ENCODE data around the gene USP17L15. TPM values are rescaled to one million over a fixed set of nuclear protein-coding genes. Genes with fewer than 3 reads are reported as not detected.
"Not testable (repeated sequence)": the region's sequence is repeated elsewhere in the genome, so short reads cannot be mapped to it uniquely, and the experiment has no call there.

The USP17L15 gene
- polyA plus RNA-seq, 1 experiment, result not detected

DNA sequence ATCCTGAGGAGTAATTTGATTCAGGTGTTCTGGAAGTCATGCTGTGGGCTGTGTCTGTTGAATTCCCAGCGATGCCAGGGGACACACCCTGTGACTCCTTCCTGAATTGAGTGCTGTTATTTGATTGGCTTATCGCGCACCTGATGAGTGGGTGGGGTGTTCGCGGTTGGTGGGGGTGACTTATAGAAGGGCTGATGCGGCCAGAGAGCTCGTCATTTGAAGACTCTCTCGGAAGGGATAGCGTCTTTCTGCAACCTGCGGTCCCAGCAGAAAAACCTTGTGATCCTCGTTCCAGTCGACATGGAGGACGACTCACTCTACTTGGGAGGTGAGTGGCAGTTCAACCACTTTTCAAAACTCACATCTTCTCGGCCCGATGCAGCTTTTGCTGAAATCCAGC, 33.1 kb downstream of the USP17L15 start, which contains the start of gene USP17L22:
TSS of gene USP17L22 (plus strand) at position 301 of the 400 bp plus-strand sequence. CDS start at position 301, 0 bp downstream.
- not testable (repeated sequence) for H3K36me3 ChIP-seq (ENCODE audit: control insufficient read depth, insufficient read depth, low read length)

DNA sequence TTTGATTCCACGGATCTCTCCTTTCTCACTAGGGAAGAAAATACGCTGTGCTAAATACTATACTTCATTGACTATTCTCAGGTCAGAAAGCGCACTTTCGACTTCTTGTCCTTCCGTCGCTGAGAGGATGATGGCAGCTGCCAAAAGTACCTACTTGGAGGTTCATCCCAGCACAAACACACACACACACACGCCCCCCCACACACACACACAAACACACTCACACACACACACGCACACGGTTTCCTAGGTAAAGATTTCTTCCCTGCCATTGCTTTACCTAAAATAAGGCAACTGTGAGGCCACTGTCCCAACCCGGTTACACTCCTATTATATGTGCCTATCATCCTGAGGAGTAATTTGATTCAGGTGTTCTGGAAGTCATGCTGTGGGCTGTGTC, 37.5 kb downstream of the USP17L15 start:
- CTCF ChIA-PET; H3K36me3 ChIP-seq (ENCODE audit: control insufficient read depth, insufficient read depth, low read length); POLR2A ChIA-PET; DNase-seq (ENCODE audit: low read depth); H3K27me3 ChIP-seq (ENCODE audit: control insufficient read depth, insufficient read depth, low read length); H3K4me3 ChIP-seq (ENCODE audit: low read depth, low read length): not testable (repeated sequence)

More for the DNA sequence above, 33.1 kb downstream of the USP17L15 start, which contains the start of gene USP17L22:
- DNase-seq (ENCODE audit: low read depth); H3K4me3 ChIP-seq (ENCODE audit: low read depth, low read length); POLR2A ChIA-PET; CTCF ChIA-PET; H3K27me3 ChIP-seq (ENCODE audit: control insufficient read depth, insufficient read depth, low read length): not testable (repeated sequence)

Other genes with a start within 250 kb of the USP17L15 start
- gene FAM90A26, start 64.0 kb upstream of the USP17L15 start, polyA plus RNA-seq (2011; rRNA removed), result not detected in 2 replicates
- not detected in 2 replicates for gene USP17L10, start 23.7 kb upstream of the USP17L15 start, polyA plus RNA-seq (2011; rRNA removed)
- gene USP17L11, start 19.0 kb upstream of the USP17L15 start, polyA plus RNA-seq (2011; rRNA removed), result not detected in 2 replicates
- gene USP17L12, start 14.2 kb upstream of the USP17L15 start, polyA plus RNA-seq (2011; rRNA removed), result not detected in 2 replicates
- gene USP17L13, start 9.5 kb upstream of the USP17L15 start, polyA plus RNA-seq (2011; rRNA removed), result not detected in 2 replicates
- gene USP17L17, start 9.5 kb downstream of the USP17L15 start, polyA plus RNA-seq (2011; rRNA removed), result not detected in 2 replicates
- not detected in 2 replicates for gene USP17L18, start 14.2 kb downstream of the USP17L15 start, polyA plus RNA-seq (2011; rRNA removed)
- gene USP17L19, start 19.0 kb downstream of the USP17L15 start, polyA plus RNA-seq (2011; rRNA removed), result not detected in 2 replicates
- gene USP17L20, start 23.7 kb downstream of the USP17L15 start, polyA plus RNA-seq (2011; rRNA removed), result not detected in 2 replicates
- not detected in 2 replicates for gene USP17L21, start 28.5 kb downstream of the USP17L15 start, polyA plus RNA-seq (2011; rRNA removed)
- gene USP17L22, start 33.2 kb downstream of the USP17L15 start, polyA plus RNA-seq (2011; rRNA removed), result not detected in 2 replicates
- not detected in 2 replicates for gene USP17L24, start 90.8 kb downstream of the USP17L15 start, polyA plus RNA-seq (2011; rRNA removed)
- gene USP17L25, start 95.5 kb downstream of the USP17L15 start, polyA plus RNA-seq (2011; rRNA removed), result not detected in 2 replicates
- gene USP17L26, start 100.3 kb downstream of the USP17L15 start, polyA plus RNA-seq (2011; rRNA removed), result not detected in 2 replicates
- gene USP17L5, start 105.0 kb downstream of the USP17L15 start, polyA plus RNA-seq (2011; rRNA removed), result not detected in 2 replicates
- gene USP17L27, start 109.8 kb downstream of the USP17L15 start, polyA plus RNA-seq (2011; rRNA removed), result not detected in 2 replicates
- gene USP17L28, start 114.5 kb downstream of the USP17L15 start, polyA plus RNA-seq (2011; rRNA removed), result not detected in 2 replicates
- not detected in 2 replicates for gene USP17L29, start 119.3 kb downstream of the USP17L15 start, polyA plus RNA-seq (2011; rRNA removed)
- not detected in 2 replicates for gene USP17L30, start 128.7 kb downstream of the USP17L15 start, polyA plus RNA-seq (2011; rRNA removed)
- gene DEFB131A, start 210.0 kb downstream of the USP17L15 start, polyA plus RNA-seq (2011; rRNA removed), result not detected in 2 replicates

Measured in BJ (cell line).